ENCODE measurements around the gene CCDC13.

DNA sequence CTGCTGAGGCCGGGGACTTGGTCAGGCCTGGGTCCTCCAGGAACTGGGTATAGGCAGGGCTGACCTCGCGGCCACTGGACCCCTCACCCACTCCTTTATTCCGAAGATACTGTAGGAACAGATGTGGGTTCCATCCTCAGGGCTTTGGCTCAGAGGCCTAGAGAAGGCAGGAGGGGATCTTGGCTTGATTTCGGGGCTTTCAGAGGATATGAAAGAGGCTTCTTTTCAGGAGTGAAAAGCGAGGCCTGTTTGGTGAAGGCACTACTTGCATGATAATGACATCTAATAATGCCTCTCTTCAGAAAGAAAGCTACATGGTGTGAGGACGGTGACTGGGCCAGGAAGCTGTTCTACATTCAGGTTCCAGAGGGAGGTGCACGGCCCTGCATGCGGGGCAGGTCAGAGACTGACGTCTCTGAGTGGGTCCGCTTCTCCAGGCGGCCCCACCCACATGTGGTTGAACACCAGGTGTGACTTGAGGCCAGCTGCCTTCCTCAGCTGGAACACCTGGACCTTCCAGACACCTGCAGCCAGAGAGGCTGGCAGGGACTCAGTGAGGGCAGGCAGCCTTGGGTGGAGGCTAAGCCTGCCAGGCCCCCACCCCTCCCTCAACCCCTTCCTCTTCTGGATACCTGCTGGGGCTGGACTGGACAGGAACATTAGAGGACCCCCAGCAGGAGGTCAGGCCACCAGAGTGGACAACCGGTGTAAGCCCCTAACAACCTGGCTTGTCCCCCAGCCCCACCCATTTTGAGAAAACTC, 39.4 kb downstream of the CCDC13 start:
- TF ChIP-seq, protein P1, sequence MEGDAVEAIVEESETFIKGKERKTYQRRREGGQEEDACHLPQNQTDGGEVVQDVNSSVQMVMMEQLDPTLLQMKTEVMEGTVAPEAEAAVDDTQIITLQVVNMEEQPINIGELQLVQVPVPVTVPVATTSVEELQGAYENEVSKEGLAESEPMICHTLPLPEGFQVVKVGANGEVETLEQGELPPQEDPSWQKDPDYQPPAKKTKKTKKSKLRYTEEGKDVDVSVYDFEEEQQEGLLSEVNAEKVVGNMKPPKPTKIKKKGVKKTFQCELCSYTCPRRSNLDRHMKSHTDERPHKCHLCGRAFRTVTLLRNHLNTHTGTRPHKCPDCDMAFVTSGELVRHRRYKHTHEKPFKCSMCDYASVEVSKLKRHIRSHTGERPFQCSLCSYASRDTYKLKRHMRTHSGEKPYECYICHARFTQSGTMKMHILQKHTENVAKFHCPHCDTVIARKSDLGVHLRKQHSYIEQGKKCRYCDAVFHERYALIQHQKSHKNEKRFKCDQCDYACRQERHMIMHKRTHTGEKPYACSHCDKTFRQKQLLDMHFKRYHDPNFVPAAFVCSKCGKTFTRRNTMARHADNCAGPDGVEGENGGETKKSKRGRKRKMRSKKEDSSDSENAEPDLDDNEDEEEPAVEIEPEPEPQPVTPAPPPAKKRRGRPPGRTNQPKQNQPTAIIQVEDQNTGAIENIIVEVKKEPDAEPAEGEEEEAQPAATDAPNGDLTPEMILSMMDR (conservative IDR thresholded peaks at IDR 0.05) = no peak
- TF ChIP-seq EZH2 (IDR thresholded peaks at IDR 0.05; ENCODE audit: low read depth) = no peak
